GM19351 (cell line): ENCODE results near the gene CCDC7.
"Not testable (repeated sequence)": the region's sequence is repeated elsewhere in the genome, so short reads cannot be mapped to it uniquely, and the experiment has no call there.

Experiments
- ATAC-seq: cut with Tn5 transposase; IDR thresholded peaks from one replicate; pipeline ENCODE4 v1.9.1; 2021; ENCODE audit warnings: mild to moderate bottlenecking, moderate library complexity; ENCODE audit not compliant: unreplicated experiment

Gene CCDC7

DNA sequence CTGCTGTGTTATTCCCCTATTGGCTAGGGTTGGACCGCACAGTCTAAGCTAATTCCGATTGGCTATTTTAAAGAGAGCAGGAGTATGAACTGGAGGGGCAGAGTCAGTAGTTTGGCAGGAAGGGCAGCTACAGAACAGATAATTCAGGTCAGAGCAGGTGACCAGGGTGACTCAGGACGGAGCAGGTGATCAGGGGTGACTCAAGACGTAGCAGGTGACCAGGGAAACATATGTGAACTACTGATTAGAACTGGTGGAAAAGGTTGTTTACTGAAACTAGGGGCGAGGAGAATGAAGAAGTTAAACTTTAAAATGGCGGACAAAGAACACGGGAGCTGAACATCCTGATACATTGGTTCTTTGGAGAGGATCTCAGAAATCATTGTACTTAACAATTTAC lies 102.3 kb downstream of the CCDC7 start:
- ATAC-seq, result no peak

DNA sequence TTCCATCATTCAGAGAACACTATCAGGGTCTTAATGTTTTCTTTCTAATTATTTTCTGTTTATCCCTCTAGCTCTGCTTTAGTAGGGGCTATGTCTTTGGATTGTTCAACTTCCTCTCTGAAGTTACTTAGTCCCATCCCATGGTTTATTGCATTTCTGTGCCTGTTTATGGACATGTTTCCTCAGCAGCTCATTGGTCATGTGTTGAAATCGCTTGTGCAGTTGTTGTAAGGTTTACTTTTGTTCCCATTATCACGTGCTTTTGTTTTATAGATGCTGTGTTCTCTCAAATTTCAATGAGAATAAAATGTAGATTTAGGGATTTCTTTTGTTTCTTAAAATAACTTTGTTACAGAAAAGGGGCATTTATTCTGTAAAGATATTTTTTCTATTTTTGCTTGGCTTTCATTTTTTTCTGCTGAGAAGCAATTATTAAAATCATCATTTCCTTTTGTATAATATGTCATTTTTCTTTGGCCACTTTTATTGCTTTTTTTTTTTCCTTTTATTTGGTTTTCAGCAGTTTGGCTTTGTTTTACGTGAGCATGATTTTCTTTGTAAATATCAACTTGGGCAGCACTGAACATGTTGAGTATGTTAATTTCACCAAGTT lies 110.9 kb downstream of the CCDC7 start:
- no peak for ATAC-seq

DNA sequence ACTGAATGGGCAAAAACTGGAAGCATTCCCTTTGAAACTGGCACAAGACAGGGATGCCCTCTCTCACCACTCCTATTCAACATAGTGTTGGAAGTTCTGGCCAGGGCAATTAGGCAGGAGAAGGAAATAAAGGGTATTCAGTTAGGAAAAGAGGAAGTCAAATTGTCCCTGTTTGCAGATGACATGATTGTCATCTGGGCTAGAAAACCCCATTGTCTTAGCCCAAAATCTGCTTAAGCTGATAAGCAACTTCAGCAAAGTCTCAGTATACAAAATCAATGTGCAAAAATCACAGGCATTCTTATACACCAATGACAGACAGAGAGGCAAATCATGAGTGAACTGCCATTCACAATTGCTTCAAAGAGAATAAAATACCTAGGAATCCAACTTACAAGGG lies 116.8 kb downstream of the CCDC7 start:
- ATAC-seq, result not testable (repeated sequence)

DNA sequence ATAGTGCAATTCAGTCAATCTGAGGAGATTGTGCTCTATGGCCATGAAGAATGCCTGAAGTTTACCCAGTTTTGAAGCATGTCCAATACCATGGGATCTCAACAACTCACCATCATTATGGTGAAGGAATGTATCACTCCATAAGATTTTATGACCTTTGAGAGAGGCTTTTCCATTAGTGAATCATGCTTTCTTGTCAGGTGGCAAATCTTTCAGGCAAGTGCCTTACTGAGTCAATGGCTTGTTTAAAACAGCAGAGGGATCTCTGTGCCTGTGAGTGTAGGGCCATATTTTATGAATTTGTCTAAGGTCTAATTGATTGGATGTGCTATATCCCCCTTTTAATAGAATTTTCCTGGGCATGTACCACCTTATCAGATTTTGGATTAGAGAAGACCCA lies 131.5 kb downstream of the CCDC7 start:
- no peak for ATAC-seq

DNA sequence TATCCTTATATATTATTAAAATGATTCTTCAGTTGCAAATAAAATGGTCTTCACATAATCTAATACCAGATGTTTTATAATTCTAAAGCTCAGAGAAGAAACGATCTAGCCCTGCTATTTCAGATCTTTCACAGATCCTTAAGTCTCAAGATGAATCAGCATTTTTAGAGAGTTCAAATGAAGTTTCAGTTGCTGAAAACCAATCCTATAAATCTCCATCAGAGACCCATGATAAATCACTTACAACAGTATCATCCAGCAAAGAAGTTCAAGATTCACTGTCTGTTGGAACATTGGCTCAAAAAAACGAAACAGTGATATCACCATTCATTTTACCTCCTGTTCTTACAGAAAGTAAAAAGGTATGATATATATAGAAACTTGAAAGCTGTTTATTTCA lies 137.0 kb downstream of the CCDC7 start:
- no peak for ATAC-seq

DNA sequence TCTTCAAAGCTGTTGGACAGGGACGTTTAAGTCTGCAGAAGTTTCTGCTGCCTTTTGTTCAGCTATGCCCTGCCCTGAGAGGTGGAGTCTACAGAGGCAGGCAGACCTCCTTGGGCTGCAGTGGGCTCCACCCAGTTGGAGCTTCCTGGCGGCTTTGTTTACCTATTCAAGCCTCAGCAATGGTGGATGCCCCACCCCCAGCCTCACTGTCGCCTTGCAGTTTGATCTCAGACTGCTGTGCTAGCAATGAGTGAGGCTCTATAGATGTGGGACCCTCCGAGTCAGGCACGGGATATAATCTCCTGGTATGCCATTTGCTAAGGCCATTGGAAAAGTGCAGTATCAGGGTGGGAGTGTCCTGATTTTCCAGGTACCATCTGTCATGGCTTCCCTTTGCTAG lies 152.1 kb downstream of the CCDC7 start:
- ATAC-seq, result not testable (repeated sequence)

DNA sequence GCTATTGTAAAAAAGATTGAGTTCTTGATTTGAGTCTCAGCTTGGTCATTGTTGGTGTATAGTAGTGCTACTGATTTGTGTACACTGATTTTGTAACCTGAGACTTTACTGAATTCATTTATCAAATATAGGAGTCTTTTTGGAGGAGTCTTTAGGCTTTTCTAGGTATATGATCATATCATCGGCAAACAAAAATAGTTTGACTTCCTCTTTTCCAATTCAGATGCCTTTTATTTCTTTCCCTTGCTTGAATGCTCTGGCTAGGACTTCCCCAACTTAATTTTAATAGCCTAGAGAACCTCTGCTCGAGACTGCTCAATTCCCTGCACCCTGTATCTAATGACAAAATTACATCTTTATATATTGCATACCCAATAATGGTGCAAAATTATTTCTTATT lies 154.4 kb downstream of the CCDC7 start:
- ATAC-seq, result no peak

DNA sequence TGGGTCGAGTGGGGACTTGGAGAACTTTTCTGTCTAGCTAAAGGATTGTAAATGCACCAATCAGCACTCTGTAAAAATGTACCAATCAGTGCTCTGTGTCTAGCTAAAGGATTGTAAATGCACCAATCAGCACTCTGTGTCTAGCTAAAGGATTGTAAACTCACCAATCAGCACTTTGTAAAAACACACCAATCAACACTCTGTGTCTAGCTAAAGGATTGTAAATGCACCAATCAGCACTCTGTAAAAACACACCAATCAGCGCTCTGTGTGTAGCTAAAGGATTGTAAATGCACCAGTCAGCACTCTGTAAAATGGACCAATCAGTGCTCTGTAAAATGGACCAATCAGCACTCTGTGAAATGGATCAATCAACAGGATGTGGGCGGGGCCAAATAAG lies 155.6 kb downstream of the CCDC7 start:
- not testable (repeated sequence) for ATAC-seq

GRCh38 chr10:32605787-32606186 lies 159.8 kb downstream of the CCDC7 start:
- ATAC-seq, result no peak

DNA sequence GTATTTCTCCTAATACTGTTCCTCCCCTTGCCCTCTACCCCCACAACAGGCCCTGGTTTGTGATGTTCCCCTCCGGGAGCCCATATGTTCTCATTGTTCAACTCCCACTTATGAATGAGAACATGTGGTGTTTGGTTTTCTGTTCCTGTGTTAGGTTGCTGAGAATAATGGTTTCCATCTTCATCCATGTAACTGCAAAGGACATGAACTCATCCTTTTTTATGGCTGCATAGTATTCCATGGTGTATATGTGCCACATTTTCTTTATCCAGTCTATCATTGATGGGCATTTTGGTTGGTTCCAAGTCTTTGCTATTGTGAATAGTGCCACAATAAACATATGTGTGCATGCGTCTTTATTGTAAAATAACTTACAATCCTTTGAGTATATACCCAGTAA lies 164.6 kb downstream of the CCDC7 start:
- not testable (repeated sequence) for ATAC-seq

DNA sequence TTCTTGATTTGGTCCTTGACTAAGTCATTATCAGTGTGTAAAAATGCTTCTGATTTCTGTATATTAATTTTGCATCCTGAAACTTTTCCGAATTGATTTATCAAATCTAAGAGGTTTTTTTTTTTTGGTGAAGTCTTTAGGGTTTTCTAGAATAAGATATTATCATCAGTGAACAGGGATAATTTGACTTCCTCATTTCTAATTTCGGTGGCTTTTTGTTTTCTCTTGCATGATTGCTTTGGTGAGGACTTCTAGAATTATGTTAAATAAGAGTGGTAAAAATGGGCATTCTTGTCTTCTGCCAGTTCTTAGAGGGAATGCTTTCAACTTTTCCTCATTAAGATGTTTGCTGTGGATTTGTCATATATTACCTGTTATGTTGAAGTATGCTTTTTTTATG lies 170.5 kb downstream of the CCDC7 start:
- ATAC-seq, result no peak

GRCh38 chr10:32618482-32618881 lies 172.5 kb downstream of the CCDC7 start:
- no peak for ATAC-seq

- no peak for ATAC-seq
These were observed 176.0 kb downstream of the CCDC7 start for GRCh38 chr10:32621969-32622368.

DNA sequence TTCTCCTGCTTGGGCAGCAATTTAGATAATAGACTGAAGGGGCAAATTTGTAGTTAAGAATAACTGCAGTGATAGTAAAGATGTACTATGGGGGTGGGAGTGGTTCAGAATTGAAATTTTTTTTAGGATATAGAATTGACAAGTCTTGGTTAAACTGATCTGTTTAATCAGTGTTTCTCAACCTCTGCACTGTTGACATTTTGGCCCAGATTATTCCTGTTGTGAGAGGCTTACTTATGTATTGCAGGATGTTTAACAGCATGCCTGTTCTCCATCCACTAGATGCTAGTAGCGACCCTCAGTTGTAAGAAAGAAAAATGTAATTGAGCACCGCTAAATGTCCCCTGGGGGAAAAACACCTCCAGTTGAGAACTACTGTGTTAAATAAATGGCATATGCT lies 176.5 kb downstream of the CCDC7 start:
- no peak for ATAC-seq

- ATAC-seq, result no peak
These were observed 181.2 kb downstream of the CCDC7 start for GRCh38 chr10:32627183-32627582.

GRCh38 chr10:32629910-32630309 lies 184.0 kb downstream of the CCDC7 start:
- ATAC-seq, result no peak

DNA sequence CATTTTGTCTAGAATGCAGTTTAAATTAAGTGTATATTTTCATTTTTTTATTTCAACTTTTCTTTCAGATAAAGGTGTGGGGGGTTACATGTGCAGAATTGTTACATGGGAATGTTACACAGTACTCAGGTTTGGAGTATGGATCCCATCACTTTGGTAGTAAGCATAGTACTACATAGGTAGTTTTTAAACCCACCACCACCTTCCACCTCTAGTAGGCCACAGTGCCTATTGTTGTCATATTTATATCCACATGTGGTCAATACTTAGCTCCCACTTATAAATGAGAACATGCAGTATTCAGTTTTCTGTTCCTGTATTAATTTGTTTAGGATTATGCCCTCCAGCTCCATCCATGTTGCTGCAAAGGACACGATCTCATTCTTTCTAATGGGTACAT lies 200.6 kb downstream of the CCDC7 start:
- no peak for ATAC-seq

GRCh38 chr10:32650246-32650655 lies 204.3 kb downstream of the CCDC7 start:
- peak; percentile 81 for ATAC-seq

DNA sequence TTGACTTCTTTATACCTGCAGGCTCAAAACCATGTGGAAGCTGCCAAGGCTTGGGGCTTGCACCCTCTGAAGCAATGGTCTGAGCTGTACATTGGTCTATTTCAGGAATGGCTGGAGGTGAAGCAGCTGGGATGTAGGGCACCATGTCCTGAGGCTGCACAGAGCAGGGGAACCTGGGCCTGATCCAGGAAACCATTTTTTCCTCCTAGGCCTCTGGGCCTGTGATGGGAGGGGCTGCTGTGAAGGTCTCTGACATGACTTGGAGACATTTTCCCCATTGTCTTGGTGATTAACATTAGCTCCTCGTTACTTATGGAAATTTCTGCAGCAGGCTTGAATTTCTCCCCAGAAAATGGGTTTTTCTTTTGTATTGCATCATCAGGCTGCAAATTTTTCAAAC lies 211.5 kb downstream of the CCDC7 start:
- ATAC-seq, result not testable (repeated sequence)

- ATAC-seq, result no peak
These were observed 215.4 kb downstream of the CCDC7 start for GRCh38 chr10:32661346-32661745.

DNA sequence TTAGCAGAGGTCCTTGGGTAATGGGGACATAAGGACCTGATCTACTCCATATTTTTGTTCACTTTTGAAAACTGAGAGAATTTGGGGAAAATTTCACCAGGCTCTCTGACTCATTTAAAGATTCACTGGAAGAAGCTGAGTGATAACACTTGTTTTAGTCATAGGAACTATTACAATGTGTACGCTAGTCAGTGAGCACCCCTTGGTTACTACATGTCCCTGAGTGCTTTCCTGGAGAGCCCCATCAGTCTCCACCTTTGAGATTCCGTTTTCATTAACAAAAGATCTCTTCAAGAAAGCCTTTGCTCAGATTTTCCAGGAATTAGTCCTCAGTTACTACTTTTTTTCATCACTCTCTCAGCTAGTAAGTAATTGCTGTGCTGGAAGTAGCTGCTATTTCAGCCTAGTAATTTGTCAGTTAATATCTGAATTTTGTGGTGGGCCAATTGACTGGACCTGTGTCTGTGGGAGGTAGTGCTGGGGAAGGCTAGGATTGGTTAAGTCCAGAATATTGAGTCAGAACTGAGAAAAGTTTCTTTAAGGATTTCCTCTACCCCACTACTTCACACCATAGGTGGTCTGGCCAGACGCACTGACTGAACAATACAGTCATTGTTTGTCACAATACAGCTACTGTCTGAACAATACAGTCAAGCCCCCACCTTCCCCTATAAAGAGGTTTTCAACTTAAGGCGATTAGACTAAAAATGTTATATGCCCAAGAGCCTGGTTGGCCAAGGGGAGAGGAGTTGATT lies 235.0 kb downstream of the CCDC7 start:
- no peak for ATAC-seq

DNA sequence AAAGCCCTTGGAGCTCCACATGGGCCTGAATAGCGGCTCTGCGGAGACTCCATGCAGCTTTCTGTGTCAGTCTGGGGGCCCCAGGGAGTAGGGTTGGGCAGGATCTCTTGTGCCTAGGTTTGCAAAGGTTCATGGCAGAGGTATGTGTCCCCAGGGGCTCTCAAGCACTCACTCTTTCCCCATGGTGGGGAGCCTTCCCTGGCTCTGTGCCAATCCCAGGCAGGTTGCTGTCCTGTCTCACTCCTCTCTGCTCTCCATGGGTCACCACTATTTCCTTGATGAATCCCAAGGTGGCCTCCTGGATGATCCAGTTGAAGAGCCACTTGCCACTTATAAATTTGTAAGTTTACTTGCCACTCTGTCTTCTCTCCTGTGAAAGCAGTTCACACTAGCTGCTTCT lies 238.4 kb downstream of the CCDC7 start:
- ATAC-seq, result no peak

GRCh38 chr10:32687116-32687515 lies 241.2 kb downstream of the CCDC7 start:
- no peak for ATAC-seq
